Skeletal muscle tissue (tissue), 4 donors: ENCODE measurements around the gene MX2. TPM values are rescaled to one million over a fixed set of nuclear protein-coding genes. Genes with fewer than 3 reads are reported as not detected.

Experiments used
- H3K27ac ChIP-seq: one replicate; pipeline ENCODE4 v1.7.0; 2013; ENCODE audit warnings: mild to moderate bottlenecking, low read depth, low read length, inconsistent platforms
- H3K27me3 ChIP-seq, 3 donors: one replicate each; pipeline ENCODE4 v1.7.0; 2013; ENCODE audit warnings: low read length in 3 of 3; ENCODE audit not compliant: control insufficient read depth in 3 of 3, insufficient read depth in 3 of 3
- H3K36me3 ChIP-seq, 3 donors: one replicate each; pipeline ENCODE4 v1.7.0; 2013; ENCODE audit warnings: low read length in 3 of 3; ENCODE audit not compliant: control insufficient read depth in 3 of 3, insufficient read depth in 3 of 3
- H3K4me1 ChIP-seq, 3 donors: one replicate each; pipeline ENCODE4 v1.7.0; 2013; ENCODE audit warnings: low read length in 3 of 3, mild to moderate bottlenecking in 3 of 3; ENCODE audit not compliant: control insufficient read depth in 3 of 3, insufficient read depth in 3 of 3
- H3K4me3 ChIP-seq, 3 donors: one replicate each; pipeline ENCODE4 v1.7.0; 2013; ENCODE audit warnings: low read length in 3 of 3
- H3K9ac ChIP-seq, 3 donors: one replicate each; pipeline ENCODE4 v1.7.0; 2013; ENCODE audit warnings: low read length in 3 of 3, mild to moderate bottlenecking in 3 of 3, moderate library complexity in 2 of 3, low read depth in 1 of 3
- H3K9me3 ChIP-seq, 3 donors: one replicate each; pipeline ENCODE4 v1.7.0; 2013; ENCODE audit warnings: low read length in 3 of 3; ENCODE audit not compliant: control insufficient read depth in 3 of 3
- total RNA-seq: library from RNA; depleted of rRNA; stranded (reverse); fragments of >200 nt; gene quantifications from one replicate; pipeline ENCODE4 v1.2.3, GENCODE V29; 2014
- donor health status: Osteomylitis.

MX2 gene
- total RNA-seq, 1 donor from 2014 or later = 6.8 TPM

- no peak overlapping the region for H3K9ac ChIP-seq
- H3K4me3 ChIP-seq = no peak overlapping the region
- no peaks in the 10 kb centered on the region for H3K9me3 ChIP-seq
- peaks cover 0 to 10% (median 4%) of the 10 kb centered on the region in 3 donors for H3K36me3 ChIP-seq
- no peaks in the 10 kb centered on the region for H3K4me1 ChIP-seq
- no peak overlapping the region for H3K27ac ChIP-seq
- no peaks in the 10 kb centered on the region for H3K27me3 ChIP-seq
Observed at GRCh38 chr21:41458121-41458520, 96.3 kb downstream of the MX2 start.

- Histone ChIP-seq H3K27me3 (no peaks in the 10 kb centered on the region), H3K9ac (no peak overlapping the region), H3K4me3 (no peak overlapping the region), H3K36me3 (peaks cover 0 to 10% (median 4%) of the 10 kb centered on the region in 3 donors), H3K27ac (no peak overlapping the region), H3K4me1 (no peaks in the 10 kb centered on the region), H3K9me3 (no peaks in the 10 kb centered on the region)
Observed at GRCh38 chr21:41458559-41458958, 96.7 kb downstream of the MX2 start.

Other genes with a start within 250 kb of the MX2 start
- gene BACE2, start 193.9 kb upstream of the MX2 start, total RNA-seq = 39.1 TPM
- gene FAM3B, start 45.2 kb upstream of the MX2 start, total RNA-seq = not detected
- gene MX1, start 64.2 kb downstream of the MX2 start, total RNA-seq = 11.0 TPM
- gene TMPRSS2, start 146.1 kb downstream of the MX2 start, total RNA-seq = not detected